AG04450 (cell line): Measurements from ENCODE around the gene CDK14. TPM values are rescaled to one million over a fixed set of nuclear protein-coding genes. Genes with fewer than 3 reads are reported as not detected.

Experiments
- CTCF ChIA-PET: fragments of 300-600, 350-600 bp; formaldehyde crosslinking; extraction: SDS; loops from one replicate; lab custom pipeline; 2022; ENCODE audit warnings: antibody characterized with exemption, inconsistent platforms; lab: Charles Lee
- POLR2A ChIA-PET: fragments of 350-600 bp; formaldehyde crosslinking; extraction: SDS; loops from one replicate; lab custom pipeline; 2021; ENCODE audit warnings: antibody characterized with exemption, inconsistent platforms; lab: Yijun Ruan, JAX
- DNase-seq: peaks from one replicate; pipeline ENCODE4 v3.0.0-alpha.2; 2011; ENCODE audit warnings: low read depth, low spot score
- H3K27ac ChIP-seq: one replicate; pipeline ENCODE4 v1.5.1; 2012; ENCODE audit warnings: low read depth, low read length, control low read depth
- H3K27me3 ChIP-seq: one replicate; pipeline ENCODE4 v1.6.0; 2012; ENCODE audit warnings: low read length; ENCODE audit not compliant: control insufficient read depth, insufficient read depth
- H3K4me3 ChIP-seq: 2 replicates; pipeline ENCODE4 v1.5.1; 2011; ENCODE audit warnings: mild to moderate bottlenecking, low read depth, low read length, control low read depth
- H3K9me3 ChIP-seq: 2 replicates; pipeline ENCODE4 v1.5.1; 2012; ENCODE audit warnings: low read length; ENCODE audit not compliant: control insufficient read depth, insufficient read depth
- CTCF ChIP-seq: IDR thresholded peaks from 2 replicates; pipeline ENCODE4 v1.5.1; 2011; ENCODE audit warnings: low read depth, low read length, control low read depth, inconsistent platforms
- polyA plus RNA-seq: library from polyadenylated mRNA; depleted of rRNA; stranded (reverse); fragments of >200 nt; gene quantifications from 2 replicates; pipeline ENCODE4 v1.2.3, GENCODE V29; 2011

Gene CDK14
- polyA plus RNA-seq, 1 experiment, result 28.4 TPM

- H3K9me3 ChIP-seq, result no peaks in the 10 kb centered on the region
- no peak overlapping the region for H3K4me3 ChIP-seq
- POLR2A ChIA-PET, result no interaction called here
- no peak for DNase-seq
- no peaks in the 10 kb centered on the region for H3K27me3 ChIP-seq
- no peak for TF ChIP-seq CTCF
- CTCF ChIA-PET, result no interaction called here
- H3K27ac ChIP-seq, result no peak overlapping the region
These were observed 31.7 kb upstream of the CDK14 start for GRCh38 chr7:90564455-90564854.

- DNase-seq, result no peak
- Histone ChIP-seq H3K9me3 (no peaks in the 10 kb centered on the region), H3K4me3 (no peak overlapping the region), H3K27me3 (no peaks in the 10 kb centered on the region), H3K27ac (no peak overlapping the region)
- no peak for TF ChIP-seq CTCF
- POLR2A ChIA-PET, result no interaction called here
- CTCF ChIA-PET, result no interaction called here
These were observed 27.9 kb upstream of the CDK14 start for GRCh38 chr7:90568213-90568612.

GRCh38 chr7:90569368-90569767 lies 26.8 kb upstream of the CDK14 start:
- no peak overlapping the region for H3K4me3 ChIP-seq
- no peaks in the 10 kb centered on the region for H3K27me3 ChIP-seq
- ChIA-PET POLR2A (no interaction called here), CTCF (no interaction called here)
- no peak overlapping the region for H3K27ac ChIP-seq
- DNase-seq, result no peak
- H3K9me3 ChIP-seq, result no peaks in the 10 kb centered on the region
- no peak for TF ChIP-seq CTCF

- CTCF ChIA-PET, result no interaction called here
- Histone ChIP-seq H3K27me3 (no peaks in the 10 kb centered on the region), H3K27ac (no peak overlapping the region), H3K4me3 (no peak overlapping the region), H3K9me3 (no peaks in the 10 kb centered on the region)
- DNase-seq, result no peak
- TF ChIP-seq CTCF, result no peak
- POLR2A ChIA-PET, result no interaction called here
These were observed 25.7 kb upstream of the CDK14 start for GRCh38 chr7:90570373-90570959.

GRCh38 chr7:90574146-90574819 lies 21.8 kb upstream of the CDK14 start:
- POLR2A ChIA-PET, result no interaction called here
- Histone ChIP-seq H3K27me3 (no peaks in the 10 kb centered on the region), H3K27ac (no peak overlapping the region), H3K4me3 (no peak overlapping the region), H3K9me3 (no peaks in the 10 kb centered on the region)
- TF ChIP-seq CTCF, result no peak
- CTCF ChIA-PET, result no interaction called here
- DNase-seq, result no peak
